Osteoblast (primary cell): Measurements from ENCODE around the gene CRB2. TPM values are rescaled to one million over a fixed set of nuclear protein-coding genes. Genes with fewer than 3 reads are reported as not detected.
"Not testable (repeated sequence)": the region's sequence is repeated elsewhere in the genome, so short reads cannot be mapped to it uniquely, and the experiment has no call there.

Experiments
- DNase-seq: peaks from one replicate; pipeline ENCODE4 v3.0.0; 2011; ENCODE audit warnings: low spot score, mixed read lengths; ENCODE audit not compliant: insufficient read length; ENCODE audit errors: missing footprints
- H2AFZ ChIP-seq: 2 replicates; pipeline ENCODE4 v1.6.0; 2011; ENCODE audit warnings: mild to moderate bottlenecking, low read length
- H3K27ac ChIP-seq: 2 replicates; pipeline ENCODE4 v1.5.1; 2011; ENCODE audit warnings: mild to moderate bottlenecking, low read depth, low read length, moderate library complexity
- H3K27me3 ChIP-seq: 2 replicates; pipeline ENCODE4 v1.6.0; 2012; ENCODE audit warnings: mild to moderate bottlenecking, control low read depth, inconsistent platforms, low read length, moderate library complexity; ENCODE audit not compliant: insufficient read depth
- H3K36me3 ChIP-seq: 2 replicates; pipeline ENCODE4 v1.5.1; 2011; ENCODE audit warnings: mild to moderate bottlenecking, low read length, control low read depth, moderate library complexity; ENCODE audit not compliant: insufficient read depth
- H3K4me1 ChIP-seq: 2 replicates; pipeline ENCODE4 v1.5.1; 2011; ENCODE audit warnings: mild to moderate bottlenecking, low read length, control low read depth, moderate library complexity; ENCODE audit not compliant: insufficient read depth
- H3K4me2 ChIP-seq: 2 replicates; pipeline ENCODE4 v1.6.0; 2011; ENCODE audit warnings: mild to moderate bottlenecking, low read length; ENCODE audit not compliant: insufficient read depth
- H3K4me3 ChIP-seq: fragments of 200-600 bp; sonication (generic); 3 replicates; pipeline ENCODE4 v1.5.1; 2012; ENCODE audit warnings: mild to moderate bottlenecking, low read length, inconsistent platforms; ENCODE audit not compliant: insufficient read depth
- H3K79me2 ChIP-seq: 2 replicates; pipeline ENCODE4 v1.6.0; 2012; ENCODE audit warnings: mild to moderate bottlenecking, low read length, control low read depth, inconsistent platforms; ENCODE audit not compliant: insufficient read depth
- H3K9me3 ChIP-seq: 2 replicates; pipeline ENCODE4 v1.5.1; 2011; ENCODE audit warnings: low read depth, low read length, control low read depth
- H4K20me1 ChIP-seq: 2 replicates; pipeline ENCODE4 v1.6.0; 2012; ENCODE audit warnings: mild to moderate bottlenecking, low read length, control low read depth; ENCODE audit not compliant: insufficient read depth
- CTCF ChIP-seq: IDR thresholded peaks from 2 replicates; pipeline ENCODE4 v1.5.1; 2011; ENCODE audit warnings: mild to moderate bottlenecking, low read depth, low read length, moderate library complexity; ENCODE audit errors: extremely low read depth
- total RNA-seq: library from RNA; depleted of rRNA; stranded (reverse); fragments of >200 nt; gene quantifications from 2 replicates; pipeline ENCODE4 v1.2.3, GENCODE V29; 2012

CRB2 gene
- total RNA-seq, 1 donor = not detected

DNA sequence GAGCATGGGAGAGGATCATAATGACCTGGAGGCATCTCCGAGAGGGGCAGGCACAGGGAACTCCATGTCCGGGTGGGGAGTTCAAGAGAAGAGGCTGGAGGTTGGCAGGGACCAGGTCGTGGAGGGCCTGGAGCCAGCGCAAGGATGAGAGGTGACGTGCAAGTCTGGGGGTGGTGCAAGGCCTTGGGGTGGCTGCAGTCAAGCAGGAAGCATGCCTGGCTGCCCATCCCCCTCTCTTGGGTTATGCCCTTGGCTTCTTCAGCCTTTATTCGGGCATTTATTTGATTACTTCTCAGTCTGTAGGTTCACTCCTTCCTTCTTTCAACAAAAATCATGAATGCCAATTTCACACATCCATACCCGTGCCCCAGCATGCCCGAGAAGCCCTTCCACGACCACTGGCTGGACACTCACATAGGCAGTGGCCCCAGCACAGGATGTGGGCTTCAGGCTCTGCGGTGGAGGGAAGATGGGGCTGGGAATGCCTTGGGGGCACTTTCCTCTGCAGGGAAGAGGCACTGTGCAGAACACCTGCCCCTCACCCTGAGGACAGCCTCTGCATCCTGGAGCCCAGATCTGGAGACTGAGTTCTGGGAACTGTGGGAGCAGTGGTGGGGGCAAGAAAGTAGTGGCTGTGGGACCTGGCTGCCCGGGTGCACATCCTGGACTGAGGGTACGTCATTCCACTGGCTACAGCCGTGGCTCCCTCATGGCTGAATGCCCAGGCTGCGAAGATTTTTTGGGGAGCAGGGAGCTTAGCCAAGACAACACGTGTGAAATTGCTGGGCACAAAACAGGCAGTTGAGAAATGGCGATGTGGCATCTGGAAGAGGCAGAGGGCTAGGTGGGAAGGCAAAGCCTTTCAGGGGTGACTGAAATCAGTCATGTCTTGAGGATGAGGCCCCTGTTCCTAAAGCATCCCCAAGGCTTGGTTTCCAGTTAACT, 38.6 kb downstream of the CRB2 start:
- no peak overlapping the region for H3K4me3 ChIP-seq
- H3K27me3 ChIP-seq = no peaks in the 10 kb centered on the region
- no peaks in the 10 kb centered on the region for H3K9me3 ChIP-seq
- TF ChIP-seq CTCF = no peak
- no peak overlapping the region for H3K27ac ChIP-seq
- DNase-seq = peak; percentile 69
- no peaks in the 10 kb centered on the region for H3K36me3 ChIP-seq
- H2AFZ ChIP-seq = no peak overlapping the region
- H3K4me2 ChIP-seq = no peak overlapping the region
- no peaks in the 10 kb centered on the region for H4K20me1 ChIP-seq
- no peaks in the 10 kb centered on the region for H3K79me2 ChIP-seq
- H3K4me1 ChIP-seq = no peaks in the 10 kb centered on the region

- DNase-seq = peak; percentile 42
- TF ChIP-seq CTCF = no peak
Measured at GRCh38 chr9:123395276-123395688, 39.3 kb downstream of the CRB2 start.

GRCh38 chr9:123395689-123396511, 39.9 kb downstream of the CRB2 start:
- H3K4me1 ChIP-seq = no peaks in the 10 kb centered on the region
- no peak for TF ChIP-seq CTCF
- peak; percentile 82 for DNase-seq
- no peaks in the 10 kb centered on the region for H3K36me3 ChIP-seq
- no peaks in the 10 kb centered on the region for H3K9me3 ChIP-seq
- no peak overlapping the region for H3K4me2 ChIP-seq
- no peak overlapping the region for H2AFZ ChIP-seq
- H3K4me3 ChIP-seq = no peak overlapping the region
- H3K79me2 ChIP-seq = no peaks in the 10 kb centered on the region
- no peaks in the 10 kb centered on the region for H4K20me1 ChIP-seq
- H3K27me3 ChIP-seq = no peaks in the 10 kb centered on the region
- H3K27ac ChIP-seq = no peak overlapping the region

More at GRCh38 chr9:123395276-123395688, 39.3 kb downstream of the CRB2 start:
- H4K20me1 ChIP-seq = no peaks in the 10 kb centered on the region
- no peak overlapping the region for H3K4me3 ChIP-seq
- no peaks in the 10 kb centered on the region for H3K9me3 ChIP-seq
- H3K27ac ChIP-seq = no peak overlapping the region
- H3K27me3 ChIP-seq = no peaks in the 10 kb centered on the region
- no peaks in the 10 kb centered on the region for H3K36me3 ChIP-seq
- no peak overlapping the region for H2AFZ ChIP-seq
- H3K4me2 ChIP-seq = no peak overlapping the region
- H3K79me2 ChIP-seq = no peaks in the 10 kb centered on the region
- no peaks in the 10 kb centered on the region for H3K4me1 ChIP-seq

- Histone ChIP-seq H3K4me1 (no peaks in the 10 kb centered on the region), H3K79me2 (no peaks in the 10 kb centered on the region), H3K4me3 (no peak overlapping the region), H3K9me3 (no peaks in the 10 kb centered on the region), H3K27ac (no peak overlapping the region), H4K20me1 (no peaks in the 10 kb centered on the region), H3K36me3 (no peaks in the 10 kb centered on the region), H2AFZ (no peak overlapping the region), H3K4me2 (no peak overlapping the region), H3K27me3 (no peaks in the 10 kb centered on the region)
- no peak for TF ChIP-seq CTCF
- no peak for DNase-seq
Measured at GRCh38 chr9:123397975-123398374, 42.0 kb downstream of the CRB2 start.

GRCh38 chr9:123398938-123399337, 42.9 kb downstream of the CRB2 start:
- H3K36me3 ChIP-seq, H3K27me3 ChIP-seq, H3K9me3 ChIP-seq, H3K4me2 ChIP-seq, H3K4me3 ChIP-seq, H3K79me2 ChIP-seq, H4K20me1 ChIP-seq, H3K27ac ChIP-seq, H2AFZ ChIP-seq, H3K4me1 ChIP-seq: not testable (repeated sequence)
- DNase-seq = peak; percentile 60
